Uterus (tissue), 2 donors: Measurements from ENCODE around the gene LSM14A.

Experiments
- CTCF ChIP-seq, 4 experiments: fragments of 200-600 bp in 2 of 4; fragments of 450-650 bp in 2 of 4; sonication (generic) in 2 of 4; IDR thresholded peaks; one replicate each; pipeline ENCODE4 v1.5.1; 2016 to 2019; ENCODE audit warnings: antibody characterized with exemption in 4 of 4, mild to moderate bottlenecking in 2 of 4, moderate library complexity in 1 of 4
- POLR2A ChIP-seq, 2 donors: fragments of 450-650 bp; IDR thresholded peaks; one replicate each; pipeline ENCODE4 v1.6.1; 2016; ENCODE audit warnings: antibody characterized with exemption in 2 of 2, mild to moderate bottlenecking in 1 of 2, moderate library complexity in 1 of 2

GRCh38 chr19:34228762-34229161, 56.5 kb downstream of the LSM14A start:
- TF ChIP-seq CTCF (IDR thresholded peaks at IDR 0.05) (no peak), POLR2A (IDR thresholded peaks at IDR 0.05) (no peak)
